Measurements from ENCODE around the gene BTBD3. TPM values are rescaled to one million over a fixed set of nuclear protein-coding genes. Genes with fewer than 3 reads are reported as not detected.
A peak's percentile ranks its signal among the peaks of the same experiment; 100 is the strongest.

Gene BTBD3
- total RNA-seq (10 to 100 TPM; 24.2 to 34.5 (median 27.8) TPM), polyA plus RNA-seq (8.7 TPM)
- long read RNA-seq, donor 1, full-length matches to known transcripts = 4 of 14 reads
- long read RNA-seq, donor 1, partial matches to known transcripts = 0 of 14 reads
- long read RNA-seq, donor 1, other reads (novel, unspliced or antisense) = 10 of 14 reads
- long read RNA-seq, donor 2, full-length matches to known transcripts = 4 of 6 reads
- long read RNA-seq, donor 2, partial matches to known transcripts = 0 of 6 reads
- long read RNA-seq, donor 2, other reads (novel, unspliced or antisense) = 2 of 6 reads
- long read RNA-seq, donor 3, full-length matches to known transcripts = 11 of 18 reads
- long read RNA-seq, donor 3, partial matches to known transcripts = 0 of 18 reads
- long read RNA-seq, donor 3, other reads (novel, unspliced or antisense) = 7 of 18 reads
- long read RNA-seq, donor 4, full-length matches to known transcripts = 2 of 3 reads
- long read RNA-seq, donor 4, partial matches to known transcripts = 0 of 3 reads
- long read RNA-seq, donor 4, other reads (novel, unspliced or antisense) = 1 of 3 reads

DNA sequence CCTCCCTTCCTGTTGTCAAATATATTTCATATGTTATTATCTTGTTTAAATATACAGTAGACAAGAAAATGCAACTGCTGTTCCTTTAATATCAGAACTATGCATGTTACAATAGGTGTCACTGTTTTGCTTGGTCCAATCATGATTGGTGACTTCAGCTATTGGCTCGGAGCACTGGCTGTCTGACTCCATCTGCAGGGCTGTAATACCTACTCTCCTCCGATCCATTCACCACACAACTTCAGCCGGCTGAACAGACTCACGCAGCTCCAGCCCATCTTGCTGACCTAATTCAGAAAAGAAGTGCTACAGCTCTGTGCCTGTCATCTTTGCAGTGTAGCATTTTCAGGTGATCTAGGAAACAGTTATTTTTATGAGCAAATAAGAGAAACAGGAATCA lies at the start of gene BTBD3:
BTBD3 (plus strand) TSS at position 231 of the 400 bp plus-strand sequence. CDS start 383 bp downstream, outside the sequence.
- WGBS = 2% methylated on average over 4 of the region's 4 CpGs
- peak within 1 kb of the TSS; percentile 94 for H3K4me3 ChIP-seq (ENCODE audit: low read length)
- H3K27ac ChIP-seq (ENCODE audit: low read length) = peak within 1 kb of the TSS; percentile 93
- H3K4me1 ChIP-seq (ENCODE audit: control insufficient read depth, insufficient read depth, low read length) = peaks cover 4% of the 10 kb centered on the region
- H3K9me3 ChIP-seq (ENCODE audit: control insufficient read depth, low read length) = no peaks in the 10 kb centered on the region
- DNase-seq = peak; percentile 57 to 79 (median 72)
- ATAC-seq = peak; percentile 94 to 97
- no peaks in the 10 kb centered on the region for H3K27me3 ChIP-seq (ENCODE audit: control insufficient read depth, insufficient read depth)
- intact Hi-C loops (cut with DNase I) = no loop called here

DNA sequence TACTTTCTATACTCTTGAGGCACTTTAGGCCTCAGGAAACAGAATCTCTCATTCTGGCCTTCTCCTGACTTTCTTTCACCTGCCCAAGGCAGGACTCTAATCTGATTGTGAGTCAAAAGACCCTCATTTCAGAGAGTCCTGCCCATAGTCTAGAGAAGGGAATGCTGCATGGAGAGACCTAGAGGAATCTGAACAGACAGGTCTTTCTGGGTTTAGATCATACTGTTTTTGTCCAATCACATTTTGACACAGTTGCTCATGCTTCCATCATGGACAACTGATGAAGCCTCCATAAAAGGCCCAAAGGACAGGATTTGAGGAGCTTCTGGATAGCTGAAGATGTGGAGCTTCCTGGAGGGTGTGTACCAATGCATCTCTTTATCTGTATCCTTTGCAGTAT lies 48.1 kb upstream of the BTBD3 start:
- ATAC-seq = no peak
- Histone ChIP-seq H3K4me3 (ENCODE audit: low read length) (no peak overlapping the region), H3K9me3 (ENCODE audit: control insufficient read depth, low read length) (no peaks in the 10 kb centered on the region), H3K4me1 (ENCODE audit: control insufficient read depth, insufficient read depth, low read length) (no peaks in the 10 kb centered on the region), H3K27ac (ENCODE audit: low read length) (no peak overlapping the region), H3K27me3 (ENCODE audit: control insufficient read depth, insufficient read depth) (no peaks in the 10 kb centered on the region)
- intact Hi-C loops (cut with DNase I) = no loop called here
- no peak for DNase-seq

DNA sequence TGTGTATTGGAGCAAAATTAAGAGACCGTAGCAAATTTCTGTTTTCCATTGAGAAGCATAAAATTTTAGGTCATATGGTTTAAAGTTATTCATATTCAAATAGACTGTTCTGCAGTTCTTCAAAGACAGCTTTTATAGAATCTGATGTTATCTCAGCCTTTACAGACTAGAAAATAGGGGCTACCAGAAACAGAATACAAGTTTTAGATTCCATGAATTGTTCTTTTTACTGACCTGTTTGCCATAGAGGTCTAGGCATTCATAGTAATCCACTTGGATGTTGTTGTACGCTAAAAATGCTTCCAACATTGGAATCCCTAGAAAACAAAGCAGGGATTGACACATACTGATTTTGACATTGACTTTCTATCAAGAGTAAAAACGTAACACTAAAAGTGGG lies 47.3 kb upstream of the BTBD3 start:
- Histone ChIP-seq H3K9me3 (ENCODE audit: control insufficient read depth, low read length) (no peaks in the 10 kb centered on the region), H3K4me1 (ENCODE audit: control insufficient read depth, insufficient read depth, low read length) (no peaks in the 10 kb centered on the region), H3K27me3 (ENCODE audit: control insufficient read depth, insufficient read depth) (no peaks in the 10 kb centered on the region), H3K27ac (ENCODE audit: low read length) (no peak overlapping the region), H3K4me3 (ENCODE audit: low read length) (no peak overlapping the region)
- intact Hi-C loops (cut with DNase I) = no loop called here
- DNase-seq = no peak
- WGBS = 76% methylated on average over 3 of the region's 3 CpGs
- ATAC-seq = no peak

DNA sequence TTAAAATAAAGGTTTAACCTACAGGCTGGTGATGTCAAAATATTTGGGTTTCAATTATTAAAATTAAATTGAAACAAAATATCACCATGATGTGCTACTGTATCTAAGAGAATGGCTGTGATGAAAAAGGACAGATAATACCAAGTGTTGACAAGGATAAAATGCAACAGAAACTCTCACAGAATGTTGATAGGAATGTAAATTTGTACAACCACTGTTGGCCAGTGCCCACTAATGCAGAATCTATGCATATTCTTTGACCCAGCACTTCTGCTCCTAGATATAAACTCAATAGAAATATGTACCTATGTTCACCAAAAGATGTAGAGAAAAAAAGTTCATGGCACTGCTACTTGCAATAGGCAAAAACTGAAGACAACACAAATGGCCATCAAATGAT lies 41.1 kb upstream of the BTBD3 start:
- DNase-seq (no peak), ATAC-seq (no peak)
- no peaks in the 10 kb centered on the region for H3K4me1 ChIP-seq (ENCODE audit: control insufficient read depth, insufficient read depth, low read length)
- no peaks in the 10 kb centered on the region for H3K27me3 ChIP-seq (ENCODE audit: control insufficient read depth, insufficient read depth)
- no peak overlapping the region for H3K27ac ChIP-seq (ENCODE audit: low read length)
- intact Hi-C loops (cut with DNase I) = no loop called here
- H3K9me3 ChIP-seq (ENCODE audit: control insufficient read depth, low read length) = no peaks in the 10 kb centered on the region
- H3K4me3 ChIP-seq (ENCODE audit: low read length) = no peak overlapping the region

- ATAC-seq = no peak
- Histone ChIP-seq H3K4me3 (ENCODE audit: low read length) (no peak overlapping the region), H3K9me3 (ENCODE audit: control insufficient read depth, low read length) (no peaks in the 10 kb centered on the region), H3K27ac (ENCODE audit: low read length) (no peak overlapping the region), H3K4me1 (ENCODE audit: control insufficient read depth, insufficient read depth, low read length) (no peaks in the 10 kb centered on the region), H3K27me3 (ENCODE audit: control insufficient read depth, insufficient read depth) (no peaks in the 10 kb centered on the region)
- WGBS = 86% methylated on average over 4 of the region's 4 CpGs
- DNase-seq = no peak
- intact Hi-C loops (cut with DNase I) = no loop called here
Observed at GRCh38 chr20:11880680-11881079, 37.0 kb upstream of the BTBD3 start.

- WGBS = 74% methylated on average over 4 of the region's 4 CpGs
- intact Hi-C loops (cut with DNase I) = no loop called here
Observed at GRCh38 chr20:11881449-11881848, 36.2 kb upstream of the BTBD3 start.

DNA sequence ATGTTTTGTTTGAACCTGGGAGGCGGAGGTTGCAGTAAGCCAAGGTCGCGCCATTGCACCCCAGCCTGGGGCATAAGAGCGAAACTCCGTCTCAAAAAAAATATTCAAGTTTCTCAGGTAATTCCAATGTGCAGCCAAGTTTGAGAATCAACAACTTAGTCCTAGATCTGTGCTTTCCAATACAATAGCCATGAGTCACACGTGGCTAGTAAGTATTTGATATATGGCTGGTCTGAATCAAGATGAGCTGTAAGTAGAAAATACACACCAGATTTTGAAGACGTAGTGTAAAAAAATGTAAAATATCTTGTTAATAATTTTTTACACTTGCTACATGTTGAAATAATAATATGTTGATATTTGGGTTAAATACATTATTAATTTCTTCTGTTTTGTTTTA lies 35.0 kb upstream of the BTBD3 start:
- intact Hi-C loops (cut with DNase I) = no loop called here
- DNase-seq (no peak), ATAC-seq (no peak)
- Histone ChIP-seq H3K9me3 (ENCODE audit: control insufficient read depth, low read length) (no peaks in the 10 kb centered on the region), H3K27ac (ENCODE audit: low read length) (no peak overlapping the region), H3K4me3 (ENCODE audit: low read length) (no peak overlapping the region), H3K27me3 (ENCODE audit: control insufficient read depth, insufficient read depth) (no peaks in the 10 kb centered on the region), H3K4me1 (ENCODE audit: control insufficient read depth, insufficient read depth, low read length) (no peaks in the 10 kb centered on the region)
- 85% methylated on average over 7 of the region's 7 CpGs for WGBS

More at GRCh38 chr20:11881449-11881848, 36.2 kb upstream of the BTBD3 start:
- no peaks in the 10 kb centered on the region for H3K27me3 ChIP-seq (ENCODE audit: control insufficient read depth, insufficient read depth)
- H3K4me3 ChIP-seq (ENCODE audit: low read length) = no peak overlapping the region
- DNase-seq = no peak
- H3K9me3 ChIP-seq (ENCODE audit: control insufficient read depth, low read length) = no peaks in the 10 kb centered on the region
- H3K4me1 ChIP-seq (ENCODE audit: control insufficient read depth, insufficient read depth, low read length) = no peaks in the 10 kb centered on the region
- no peak for ATAC-seq
- no peak overlapping the region for H3K27ac ChIP-seq (ENCODE audit: low read length)

DNA sequence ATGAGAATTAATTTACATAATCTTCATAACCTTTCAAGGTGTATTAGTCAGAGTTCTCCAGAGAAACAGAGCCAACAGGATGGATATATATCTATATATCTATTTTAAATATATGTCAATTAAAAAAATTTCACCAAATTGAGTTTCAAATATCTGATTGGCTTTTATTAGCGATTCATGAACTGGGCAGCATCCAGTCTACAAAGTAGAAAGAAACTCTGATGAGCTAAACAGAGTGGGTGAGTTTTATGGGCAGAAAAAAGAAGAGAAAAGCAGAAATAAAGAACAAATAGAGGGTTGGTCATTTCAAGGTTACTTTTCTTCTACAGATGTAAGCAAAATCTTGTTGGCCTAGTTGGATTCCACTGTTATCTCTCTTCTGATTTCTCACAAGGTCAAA lies 29.0 kb upstream of the BTBD3 start:
- intact Hi-C loops (cut with DNase I) = no loop called here

GRCh38 chr20:11890331-11891076 lies 27.2 kb upstream of the BTBD3 start:
- no peaks in the 10 kb centered on the region for H3K27me3 ChIP-seq (ENCODE audit: control insufficient read depth, insufficient read depth)
- H3K4me3 ChIP-seq (ENCODE audit: low read length) = peak overlapping the region; percentile 85
- intact Hi-C loops (cut with DNase I) = no loop called here
- WGBS = under 1% methylated on average over 69 of the region's 69 CpGs
- peaks cover 7% of the 10 kb centered on the region for H3K4me1 ChIP-seq (ENCODE audit: control insufficient read depth, insufficient read depth, low read length)
- H3K9me3 ChIP-seq (ENCODE audit: control insufficient read depth, low read length) = no peaks in the 10 kb centered on the region
- DNase-seq (peak; percentile 93 to 97 (median 96)), ATAC-seq (peak; percentile 98 to 99)
- H3K27ac ChIP-seq (ENCODE audit: low read length) = peak overlapping the region; percentile 69

More for the DNA sequence above, 29.0 kb upstream of the BTBD3 start:
- Histone ChIP-seq H3K27ac (ENCODE audit: low read length) (no peak overlapping the region), H3K9me3 (ENCODE audit: control insufficient read depth, low read length) (no peaks in the 10 kb centered on the region), H3K4me3 (ENCODE audit: low read length) (no peak overlapping the region), H3K27me3 (ENCODE audit: control insufficient read depth, insufficient read depth) (no peaks in the 10 kb centered on the region), H3K4me1 (ENCODE audit: control insufficient read depth, insufficient read depth, low read length) (no peaks in the 10 kb centered on the region)
- ATAC-seq (no peak), DNase-seq (no peak)
- WGBS = 47% methylated on average over 1 of the region's 1 CpG

GRCh38 chr20:11891077-11891775 lies 26.5 kb upstream of the BTBD3 start:
- intact Hi-C loops (cut with DNase I) = no loop called here
- peak overlapping the region; percentile 69 for H3K27ac ChIP-seq (ENCODE audit: low read length)
- no peaks in the 10 kb centered on the region for H3K9me3 ChIP-seq (ENCODE audit: control insufficient read depth, low read length)
- ATAC-seq = peak; percentile 68 to 78
- no peaks in the 10 kb centered on the region for H3K27me3 ChIP-seq (ENCODE audit: control insufficient read depth, insufficient read depth)
- under 1% methylated on average over 72 of the region's 72 CpGs for WGBS
- peaks cover 7% of the 10 kb centered on the region for H3K4me1 ChIP-seq (ENCODE audit: control insufficient read depth, insufficient read depth, low read length)
- DNase-seq = peak; percentile 65 to 87 (median 84)
- peak overlapping the region; percentile 85 for H3K4me3 ChIP-seq (ENCODE audit: low read length)

All from right cardiac atrium (tissue), 5 donors.